Right lobe of liver (tissue), 4 donors: ENCODE measurements around the gene PRAMEF1.

ENCODE experiments used
- CTCF ChIP-seq, 4 donors: fragments of 200-600 bp in 3 of 4; fragments of 450-650 bp in 1 of 4; IDR thresholded peaks; one replicate each; pipeline versions ENCODE4 v1.5.1 to v1.8.0; 2016 to 2022; ENCODE audit warnings: antibody characterized with exemption in 4 of 4, mild to moderate bottlenecking in 2 of 4
- POLR2A ChIP-seq: fragments of 450-650 bp; IDR thresholded peaks from one replicate; pipeline ENCODE4 v1.6.1; 2017; ENCODE audit warnings: antibody characterized with exemption, mild to moderate bottlenecking
- donor health status: DM: no; HTN: no; CAD: no.
- donor health status: DM: no; HTN: no; CAD: no.
- donor health status: DM: no; HTN: yes; CAD: no.

- TF ChIP-seq CTCF (IDR thresholded peaks at IDR 0.05) = no peak
- TF ChIP-seq POLR2A = no peak
Measured at GRCh38 chr1:12762766-12763165, 28.4 kb upstream of the PRAMEF1 start.
